Liver (tissue), 3 donors: Measurements from ENCODE around the gene TANC1.

ENCODE experiments used
- JUND ChIP-seq, 2 donors: IDR thresholded peaks; 2 replicates each; pipeline ENCODE4 v1.6.1; 2016; ENCODE audit warnings: antibody characterized with exemption in 2 of 2
- RAD21 ChIP-seq, 2 donors: IDR thresholded peaks; 2 replicates each; pipeline ENCODE4 v1.6.1; 2016; ENCODE audit warnings: antibody characterized with exemption in 2 of 2, mild to moderate bottlenecking in 2 of 2
- TF ChIP-seq, protein P1 (sequence below): fragments of 150-350 bp; IDR thresholded peaks from 2 replicates; pipeline ENCODE4 v1.5.1; 2017; ENCODE audit warnings: improper control_type of control experiment, low read depth, low read length; ENCODE audit not compliant: missing input control
- donor health status: healthy.
- donor health status: healthy.

DNA sequence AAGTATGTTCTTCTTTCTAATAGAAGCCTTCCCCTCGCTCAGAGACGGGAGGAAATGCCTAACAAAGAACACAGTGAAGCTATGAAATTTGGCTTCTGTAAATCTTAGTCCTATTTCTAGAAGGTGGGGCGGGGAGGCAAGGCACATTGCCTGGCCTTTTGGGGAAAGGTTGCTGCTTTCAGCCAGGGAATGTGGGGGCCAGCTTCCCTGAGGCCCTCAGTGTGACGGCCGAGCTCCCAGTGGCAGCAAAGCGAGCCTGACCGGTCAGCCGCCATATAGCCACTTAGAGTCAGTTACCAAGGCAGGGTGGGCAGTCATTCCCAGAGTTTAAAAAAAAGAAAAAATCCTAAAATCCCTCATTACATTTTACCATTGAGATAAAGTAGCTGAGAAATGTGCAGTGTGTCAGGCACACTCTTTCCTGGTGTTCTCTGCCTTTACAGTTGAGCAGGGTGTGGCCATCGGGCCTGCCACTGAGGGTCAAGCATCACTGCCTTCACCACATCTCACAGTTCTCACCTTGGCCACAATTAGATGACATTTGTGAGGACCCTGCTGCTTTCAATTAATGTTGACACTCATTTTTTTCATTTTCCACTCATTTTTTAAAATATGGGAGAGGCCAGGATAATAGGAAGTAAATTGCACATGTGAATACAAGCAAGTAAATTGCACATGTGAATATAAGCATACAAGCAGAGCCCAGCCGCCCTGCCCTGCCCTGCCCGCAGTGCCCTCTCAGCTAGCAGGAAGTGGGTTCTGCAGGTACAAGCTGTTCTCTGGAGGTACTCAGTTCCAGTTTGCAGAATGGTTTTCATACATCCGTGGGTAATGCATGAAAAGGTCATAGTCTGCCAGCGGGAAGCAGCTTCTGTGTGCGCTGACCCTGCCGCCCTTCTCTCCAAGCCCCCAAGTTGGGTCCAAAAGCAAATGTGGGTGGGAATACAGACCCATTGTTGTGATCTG is 241.2 kb downstream of the TANC1 start:
- TF ChIP-seq, protein P1, sequence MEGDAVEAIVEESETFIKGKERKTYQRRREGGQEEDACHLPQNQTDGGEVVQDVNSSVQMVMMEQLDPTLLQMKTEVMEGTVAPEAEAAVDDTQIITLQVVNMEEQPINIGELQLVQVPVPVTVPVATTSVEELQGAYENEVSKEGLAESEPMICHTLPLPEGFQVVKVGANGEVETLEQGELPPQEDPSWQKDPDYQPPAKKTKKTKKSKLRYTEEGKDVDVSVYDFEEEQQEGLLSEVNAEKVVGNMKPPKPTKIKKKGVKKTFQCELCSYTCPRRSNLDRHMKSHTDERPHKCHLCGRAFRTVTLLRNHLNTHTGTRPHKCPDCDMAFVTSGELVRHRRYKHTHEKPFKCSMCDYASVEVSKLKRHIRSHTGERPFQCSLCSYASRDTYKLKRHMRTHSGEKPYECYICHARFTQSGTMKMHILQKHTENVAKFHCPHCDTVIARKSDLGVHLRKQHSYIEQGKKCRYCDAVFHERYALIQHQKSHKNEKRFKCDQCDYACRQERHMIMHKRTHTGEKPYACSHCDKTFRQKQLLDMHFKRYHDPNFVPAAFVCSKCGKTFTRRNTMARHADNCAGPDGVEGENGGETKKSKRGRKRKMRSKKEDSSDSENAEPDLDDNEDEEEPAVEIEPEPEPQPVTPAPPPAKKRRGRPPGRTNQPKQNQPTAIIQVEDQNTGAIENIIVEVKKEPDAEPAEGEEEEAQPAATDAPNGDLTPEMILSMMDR: no peak
- TF ChIP-seq RAD21 (IDR thresholded peaks at IDR 0.05) (no peak), JUND (IDR thresholded peaks at IDR 0.05) (no peak)
